ENCODE measurements around the gene KBTBD7. TPM values are rescaled to one million over a fixed set of nuclear protein-coding genes. Genes with fewer than 3 reads are reported as not detected.

KBTBD7 gene
- total and polyA plus RNA-seq, 2 donors (not counting 3 experiments of a cell fraction or from before 2014, with no cell fraction given): 2.1 to 4.4 TPM

DNA sequence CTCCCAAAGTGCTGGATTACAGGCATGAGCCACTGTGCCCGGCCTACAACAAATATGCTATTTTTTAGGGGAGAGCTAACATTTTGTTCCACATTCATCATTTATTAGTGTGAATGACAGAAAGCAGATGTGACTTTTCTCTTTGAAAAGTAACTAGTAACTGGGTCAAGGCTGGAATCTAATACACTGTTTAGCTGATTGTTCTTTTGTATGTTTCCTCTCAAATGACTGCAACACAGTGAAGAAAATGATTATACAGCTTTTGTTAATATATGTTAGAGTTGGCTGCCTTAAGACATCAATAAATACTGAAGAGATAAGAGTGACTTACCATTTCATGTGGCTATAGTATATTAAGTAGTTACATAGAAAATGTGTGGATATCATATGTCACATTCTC, 42.0 kb upstream of the KBTBD7 start:
- H3K4me1 ChIP-seq (ENCODE audit: control insufficient read depth, extremely low read depth, insufficient read depth, low read length): no peaks in the 10 kb centered on the region
- H3K9ac ChIP-seq (replicated peaks; ENCODE audit: extremely low read depth, insufficient read depth, low read length): no peak overlapping the region
- H3K79me2 ChIP-seq (ENCODE audit: control insufficient read depth, insufficient read depth, low read length): no peaks in the 10 kb centered on the region
- H3K9me1 ChIP-seq (replicated peaks; ENCODE audit: control insufficient read depth, extremely low read depth, insufficient read depth, low read length): peaks cover 2% of the 10 kb centered on the region
- H3K36me3 ChIP-seq (ENCODE audit: control insufficient read depth in 2 of 2, extremely low read depth in 1 of 2, insufficient read depth in 2 of 2, low read length in 2 of 2): no peaks in the 10 kb centered on the region
- BruUV-seq (replicated peaks): no TSS peak
- no peaks in the 10 kb centered on the region for H4K20me1 ChIP-seq (replicated peaks; ENCODE audit: control insufficient read depth, extremely low read depth, insufficient read depth, low read length)
- intact Hi-C loops (cut with micrococcal nuclease): no loop called here
- DNase-seq (ENCODE audit: low read depth, low spot score): no peak
- FAIRE-seq: no peak
- no peak for TF ChIP-seq JUN (IDR thresholded peaks at IDR 0.05; ENCODE audit: borderline replicate concordance, insufficient read depth, insufficient read length, low read depth)
- TF ChIP-seq, protein P1, sequence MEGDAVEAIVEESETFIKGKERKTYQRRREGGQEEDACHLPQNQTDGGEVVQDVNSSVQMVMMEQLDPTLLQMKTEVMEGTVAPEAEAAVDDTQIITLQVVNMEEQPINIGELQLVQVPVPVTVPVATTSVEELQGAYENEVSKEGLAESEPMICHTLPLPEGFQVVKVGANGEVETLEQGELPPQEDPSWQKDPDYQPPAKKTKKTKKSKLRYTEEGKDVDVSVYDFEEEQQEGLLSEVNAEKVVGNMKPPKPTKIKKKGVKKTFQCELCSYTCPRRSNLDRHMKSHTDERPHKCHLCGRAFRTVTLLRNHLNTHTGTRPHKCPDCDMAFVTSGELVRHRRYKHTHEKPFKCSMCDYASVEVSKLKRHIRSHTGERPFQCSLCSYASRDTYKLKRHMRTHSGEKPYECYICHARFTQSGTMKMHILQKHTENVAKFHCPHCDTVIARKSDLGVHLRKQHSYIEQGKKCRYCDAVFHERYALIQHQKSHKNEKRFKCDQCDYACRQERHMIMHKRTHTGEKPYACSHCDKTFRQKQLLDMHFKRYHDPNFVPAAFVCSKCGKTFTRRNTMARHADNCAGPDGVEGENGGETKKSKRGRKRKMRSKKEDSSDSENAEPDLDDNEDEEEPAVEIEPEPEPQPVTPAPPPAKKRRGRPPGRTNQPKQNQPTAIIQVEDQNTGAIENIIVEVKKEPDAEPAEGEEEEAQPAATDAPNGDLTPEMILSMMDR (IDR thresholded peaks at IDR 0.05; ENCODE audit: extremely low read depth in 1 of 2, insufficient read depth in 1 of 2, low read depth in 1 of 2, low read length in 2 of 2): no peak
- TF ChIP-seq POLR2AphosphoS5 (IDR thresholded peaks at IDR 0.05; ENCODE audit: insufficient read depth, low read depth, low read length): no peak
- no peak for TF ChIP-seq MYC (IDR thresholded peaks at IDR 0.05; ENCODE audit: low read depth, low read length)
- TF ChIP-seq, protein P2, sequence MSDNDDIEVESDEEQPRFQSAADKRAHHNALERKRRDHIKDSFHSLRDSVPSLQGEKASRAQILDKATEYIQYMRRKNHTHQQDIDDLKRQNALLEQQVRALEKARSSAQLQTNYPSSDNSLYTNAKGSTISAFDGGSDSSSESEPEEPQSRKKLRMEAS (IDR thresholded peaks at IDR 0.05; ENCODE audit: insufficient read depth, insufficient read length): no peak
- no peak for TF ChIP-seq GATA2 (IDR thresholded peaks at IDR 0.05; ENCODE audit: insufficient read depth, insufficient read length, low read depth, low read length)
- H3K9me3 ChIP-seq (replicated peaks; ENCODE audit: control insufficient read depth, insufficient read depth, low read length): no peaks in the 10 kb centered on the region
- H3K4me2 ChIP-seq (ENCODE audit: insufficient read depth, low read length): no peak overlapping the region
- H2AFZ ChIP-seq (ENCODE audit: low read depth, low read length): no peak overlapping the region
- CTCF ChIA-PET: no interaction called here
- H3K27me3 ChIP-seq (ENCODE audit: control insufficient read depth in 2 of 2, insufficient read depth in 2 of 2, low read length in 2 of 2): no peaks in the 10 kb centered on the region
- no peak overlapping the region for H3K4me3 ChIP-seq (replicated peaks in 1 of 3; ENCODE audit: insufficient read depth in 1 of 3, low read depth in 1 of 3, low read length in 3 of 3)
- dilution Hi-C loops (cut with MboI; ENCODE audit: extremely low pct_ligation_motif_present, low sequenced_read_pairs): no loop called here
- POLR2A ChIA-PET: no interaction called here
- no peak overlapping the region for H3K27ac ChIP-seq (ENCODE audit: insufficient read depth, low read depth, low read length)

Measured in endothelial cell of umbilical vein (primary cell).